Lower lobe of right lung (tissue), 2 donors: ENCODE data around the gene MRM2. TPM values are rescaled to one million over a fixed set of nuclear protein-coding genes. Genes with fewer than 3 reads are reported as not detected.
A peak's percentile ranks its signal among the peaks of the same experiment; 100 is the strongest.

ENCODE experiments used
- ATAC-seq, 2 donors: fragments of 200-7000 bp; cut with Tn5 transposase; one replicate each; pipeline ENCODE4 v1.9.1; 2020 to 2022; ENCODE audit warnings: mild to moderate bottlenecking in 2 of 2, moderate library complexity in 2 of 2
- DNase-seq: peaks from one replicate; pipeline ENCODE4 v3.0.0-alpha.2; 2020
- H3K27ac ChIP-seq: fragments of 200-600 bp; one replicate; pipeline ENCODE4 v1.8.0; 2022
- H3K27me3 ChIP-seq: fragments of 200-600 bp; one replicate; pipeline ENCODE4 v1.8.0; 2022; ENCODE audit warnings: low read depth
- H3K36me3 ChIP-seq: fragments of 200-600 bp; one replicate; pipeline ENCODE4 v1.8.0; 2022; ENCODE audit warnings: mild to moderate bottlenecking
- H3K4me1 ChIP-seq: fragments of 200-600 bp; one replicate; pipeline ENCODE4 v1.8.0; 2022
- H3K4me3 ChIP-seq: fragments of 200-600 bp; one replicate; pipeline ENCODE4 v1.8.0; 2022; ENCODE audit warnings: mild to moderate bottlenecking
- H3K9me3 ChIP-seq: fragments of 200-600 bp; one replicate; pipeline ENCODE4 v1.8.0; 2022
- intact Hi-C: fragments of 100-400 bp; cut with DNase I; formaldehyde crosslinking; loops from one replicate; pipeline ENCODE4 v1.11.0; 2022
- total RNA-seq: library from RNA; stranded (reverse); fragmentation: NEBNext Ultra II Directional; extraction: Animal tissue kit (Norgen Biotek cat#: 25700); gene quantifications from one replicate; pipeline ENCODE4 v1.2.1, GENCODE V29; 2021
- TF ChIP-seq, protein P1 (sequence below): fragments of 200-600 bp; IDR thresholded peaks from one replicate; pipeline ENCODE4 v1.8.0; 2022; ENCODE audit warnings: antibody characterized with exemption, mild to moderate bottlenecking
- donor health status: DM: no; HTN: yes; CAD: no; lungs with severe emphysema.

Gene MRM2
- total RNA-seq, 1 donor from 2014 or later, result 22.6 TPM

DNA sequence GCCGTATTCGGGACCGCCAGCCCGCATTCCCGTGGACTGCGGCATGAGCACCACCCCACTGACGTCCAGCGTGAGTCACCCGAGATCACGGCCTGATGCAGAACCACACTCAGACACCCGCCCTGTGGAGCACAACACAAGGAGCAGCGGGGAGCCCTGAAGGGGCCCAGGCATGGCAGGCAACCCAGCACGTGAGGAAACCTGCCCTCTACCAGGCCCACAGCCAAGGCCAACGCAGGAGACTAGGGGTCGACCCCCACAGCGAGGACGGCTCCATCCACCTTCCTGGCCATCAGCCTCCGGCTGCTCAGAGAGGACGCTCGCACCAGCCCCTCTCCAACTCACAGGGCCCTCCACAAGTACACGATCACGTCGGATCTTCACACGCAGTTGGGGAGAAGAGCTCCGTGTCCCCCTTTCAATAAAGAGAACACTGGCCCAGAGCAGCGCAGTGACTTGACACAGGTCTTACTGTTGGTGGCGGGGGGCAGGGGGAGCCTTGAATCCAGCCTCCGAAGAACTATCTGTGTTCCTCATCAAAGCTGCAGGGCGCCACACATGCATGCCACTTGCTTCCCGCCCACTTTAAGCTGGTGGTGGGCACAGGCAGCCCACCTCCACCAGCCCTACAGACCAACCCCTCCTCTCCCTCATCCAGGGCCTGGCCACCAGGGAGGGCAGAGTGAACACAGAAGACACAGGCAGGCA lies 31.3 kb downstream of the MRM2 start:
- Histone ChIP-seq H3K27ac (no peak overlapping the region), H3K27me3 (no peaks in the 10 kb centered on the region), H3K9me3 (no peaks in the 10 kb centered on the region), H3K36me3 (peaks cover 65% of the 10 kb centered on the region), H3K4me1 (no peaks in the 10 kb centered on the region), H3K4me3 (no peak overlapping the region)
- intact Hi-C loops, result no loop called here
- DNase-seq (peak; percentile 36), ATAC-seq (no peak)
- TF ChIP-seq, protein P1, sequence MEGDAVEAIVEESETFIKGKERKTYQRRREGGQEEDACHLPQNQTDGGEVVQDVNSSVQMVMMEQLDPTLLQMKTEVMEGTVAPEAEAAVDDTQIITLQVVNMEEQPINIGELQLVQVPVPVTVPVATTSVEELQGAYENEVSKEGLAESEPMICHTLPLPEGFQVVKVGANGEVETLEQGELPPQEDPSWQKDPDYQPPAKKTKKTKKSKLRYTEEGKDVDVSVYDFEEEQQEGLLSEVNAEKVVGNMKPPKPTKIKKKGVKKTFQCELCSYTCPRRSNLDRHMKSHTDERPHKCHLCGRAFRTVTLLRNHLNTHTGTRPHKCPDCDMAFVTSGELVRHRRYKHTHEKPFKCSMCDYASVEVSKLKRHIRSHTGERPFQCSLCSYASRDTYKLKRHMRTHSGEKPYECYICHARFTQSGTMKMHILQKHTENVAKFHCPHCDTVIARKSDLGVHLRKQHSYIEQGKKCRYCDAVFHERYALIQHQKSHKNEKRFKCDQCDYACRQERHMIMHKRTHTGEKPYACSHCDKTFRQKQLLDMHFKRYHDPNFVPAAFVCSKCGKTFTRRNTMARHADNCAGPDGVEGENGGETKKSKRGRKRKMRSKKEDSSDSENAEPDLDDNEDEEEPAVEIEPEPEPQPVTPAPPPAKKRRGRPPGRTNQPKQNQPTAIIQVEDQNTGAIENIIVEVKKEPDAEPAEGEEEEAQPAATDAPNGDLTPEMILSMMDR, result no peak

DNA sequence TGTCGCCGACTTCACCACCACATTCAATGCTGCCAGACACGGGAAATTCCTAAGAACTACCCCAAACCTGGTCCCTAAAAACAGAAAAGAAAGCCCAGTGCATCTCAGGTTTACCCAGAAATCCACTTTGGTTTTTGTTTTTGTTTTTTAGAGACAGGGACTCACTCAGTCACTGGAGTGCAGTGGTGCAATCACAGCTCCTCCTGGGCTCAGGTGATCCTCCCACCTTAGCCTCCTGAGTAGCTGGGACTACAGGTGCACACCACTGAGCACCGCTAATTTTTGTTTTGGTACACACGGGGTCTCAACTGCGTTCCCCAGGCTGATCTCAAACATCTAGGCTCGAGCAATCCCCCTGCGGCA lies 32.1 kb downstream of the MRM2 start:
- no peak for DNase-seq
- no peaks in the 10 kb centered on the region for H3K9me3 ChIP-seq
- no peaks in the 10 kb centered on the region for H3K27me3 ChIP-seq
- TF ChIP-seq, protein P1, result no peak
- ATAC-seq, result no peak
- H3K4me3 ChIP-seq, result no peak overlapping the region
- no peak overlapping the region for H3K27ac ChIP-seq
- peaks cover 57% of the 10 kb centered on the region for H3K36me3 ChIP-seq
- H3K4me1 ChIP-seq, result no peaks in the 10 kb centered on the region
- intact Hi-C loops, result no loop called here

DNA sequence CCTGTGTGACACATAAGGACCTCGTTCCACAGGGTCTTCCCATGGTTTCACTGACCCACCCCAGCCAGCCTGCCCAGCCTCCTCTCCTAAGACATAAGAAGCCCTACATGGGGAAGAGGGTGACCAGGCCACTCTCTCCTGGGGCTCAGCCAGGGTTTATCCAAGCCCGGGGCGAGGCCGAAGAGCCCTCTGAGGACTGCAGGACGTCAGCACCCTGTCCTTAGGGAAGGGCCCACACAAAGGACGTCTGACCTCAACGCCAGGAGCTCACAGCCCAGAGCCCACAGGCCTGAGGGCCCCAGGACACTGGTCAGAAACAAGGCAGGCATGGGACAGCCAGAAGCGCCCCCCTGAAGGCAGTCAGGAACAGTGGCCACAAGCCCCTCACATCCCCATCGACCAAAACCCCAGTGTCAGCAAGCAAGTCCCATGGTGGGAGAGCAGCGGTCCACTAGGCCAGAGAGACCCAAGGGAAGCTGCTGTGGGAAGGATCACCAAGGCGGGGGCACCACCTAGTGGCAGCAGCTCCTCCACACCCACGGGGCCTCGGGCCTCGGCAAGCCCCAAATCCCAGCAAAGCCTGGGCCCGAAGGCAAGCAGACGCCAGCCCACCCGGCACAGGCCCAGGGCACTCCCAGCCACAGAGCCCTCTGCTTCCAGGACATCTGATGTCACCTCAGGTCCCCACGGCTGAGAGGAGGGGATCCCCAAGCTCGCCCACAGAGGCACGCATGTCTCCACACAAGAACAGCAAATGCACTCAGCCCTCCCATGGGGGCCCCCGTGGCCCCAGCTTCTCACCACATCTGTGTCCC lies 32.7 kb downstream of the MRM2 start:
- peak; percentile 72 for DNase-seq
- ATAC-seq, result peak; percentile 83 to 87
- no peaks in the 10 kb centered on the region for H3K9me3 ChIP-seq

DNA sequence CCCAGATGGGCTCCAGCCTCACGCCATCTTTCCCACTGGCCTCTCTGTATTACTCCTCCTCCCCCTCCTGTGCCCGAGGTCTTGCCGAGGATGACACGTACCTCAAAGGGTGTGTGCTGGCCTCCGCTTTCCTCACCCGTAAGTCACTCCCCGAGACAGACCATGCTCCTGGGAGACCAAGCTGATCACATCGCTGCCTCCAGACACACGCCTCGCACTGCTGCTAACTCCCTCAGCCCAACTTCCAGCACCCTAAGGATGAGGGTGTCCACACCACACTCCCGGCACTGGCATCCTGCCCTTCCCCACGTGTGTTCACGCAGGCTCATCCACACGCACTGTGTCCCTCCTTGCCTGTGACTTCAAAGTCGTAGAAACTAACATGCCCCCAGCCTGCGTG lies 33.3 kb downstream of the MRM2 start:
- H3K4me1 ChIP-seq, result no peaks in the 10 kb centered on the region
- no peak overlapping the region for H3K27ac ChIP-seq
- intact Hi-C loops, result no loop called here
- H3K36me3 ChIP-seq, result peaks cover 48% of the 10 kb centered on the region
- H3K27me3 ChIP-seq, result no peaks in the 10 kb centered on the region
- no peak overlapping the region for H3K4me3 ChIP-seq
- peak; percentile 41 for DNase-seq
- H3K9me3 ChIP-seq, result no peaks in the 10 kb centered on the region
- TF ChIP-seq, protein P1, result no peak
- no peak for ATAC-seq

More for the DNA sequence above, 32.7 kb downstream of the MRM2 start:
- Histone ChIP-seq H3K4me1 (no peaks in the 10 kb centered on the region), H3K36me3 (peaks cover 51% of the 10 kb centered on the region), H3K4me3 (no peak overlapping the region), H3K27me3 (no peaks in the 10 kb centered on the region), H3K27ac (no peak overlapping the region)
- intact Hi-C loops, result no loop called here
- TF ChIP-seq, protein P1, result peak; percentile 75

DNA sequence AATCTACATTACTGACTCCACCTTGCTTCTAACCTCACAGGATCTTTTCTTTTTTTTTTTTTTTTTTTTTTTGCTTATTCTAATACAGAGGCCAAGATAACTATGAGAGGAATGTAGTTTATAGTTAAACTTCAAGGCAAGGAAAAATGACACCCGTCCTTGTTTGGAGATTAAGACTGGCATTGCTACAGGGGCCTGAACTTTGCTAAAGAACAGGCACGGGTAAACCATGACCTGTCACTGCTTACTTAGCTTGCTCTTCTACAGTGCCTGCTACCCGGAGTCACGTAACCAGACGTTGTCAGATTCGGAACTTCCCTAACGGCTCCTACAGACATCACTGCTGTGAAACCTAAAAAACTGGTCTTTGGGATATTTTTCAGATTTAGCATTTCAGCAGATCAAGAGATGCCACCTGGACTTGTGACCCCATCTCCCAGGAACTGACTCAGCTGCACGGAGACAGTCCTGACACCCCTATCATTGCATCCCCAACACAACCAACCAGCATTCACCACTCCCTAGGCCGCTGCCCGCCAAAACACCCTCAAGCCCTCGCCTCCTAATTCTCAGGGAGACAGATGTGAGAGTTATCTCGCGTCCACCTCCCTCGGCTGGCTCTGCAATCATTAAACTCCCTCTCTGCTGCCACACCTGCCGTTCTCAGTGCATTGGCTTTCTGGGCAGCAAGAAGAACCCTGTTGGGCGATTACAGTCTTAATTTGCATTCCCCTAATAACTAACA lies 36.8 kb downstream of the MRM2 start:
- TF ChIP-seq, protein P1, result no peak
- no peaks in the 10 kb centered on the region for H3K4me1 ChIP-seq
- intact Hi-C loops, result no loop called here
- no peaks in the 10 kb centered on the region for H3K9me3 ChIP-seq
- DNase-seq (no peak), ATAC-seq (no peak)
- no peak overlapping the region for H3K4me3 ChIP-seq
- H3K36me3 ChIP-seq, result peaks cover 39% of the 10 kb centered on the region
- H3K27ac ChIP-seq, result no peak overlapping the region
- H3K27me3 ChIP-seq, result no peaks in the 10 kb centered on the region
